ENCODE data around the gene HSD11B2.

GRCh38 chr16:67386861-67387455 lies 44.0 kb upstream of the HSD11B2 start:
- no peak for TF ChIP-seq FOXK2 (IDR thresholded peaks at IDR 0.05)
- TF ChIP-seq SP1 (IDR thresholded peaks at IDR 0.05), result no peak
- TF ChIP-seq ARNT (IDR thresholded peaks at IDR 0.05), result no peak
- no peak for TF ChIP-seq NFRKB (IDR thresholded peaks at IDR 0.05)
- TF ChIP-seq ELF4 (IDR thresholded peaks at IDR 0.05), result no peak
- no peak for TF ChIP-seq CTBP1 (IDR thresholded peaks at IDR 0.05; ENCODE audit: borderline replicate concordance)
- TF ChIP-seq FOXA1 (IDR thresholded peaks at IDR 0.05), result no peak
- TF ChIP-seq BHLHE40 (IDR thresholded peaks at IDR 0.05; ENCODE audit: borderline replicate concordance), result no peak
- TF ChIP-seq L3MBTL2 (conservative IDR thresholded peaks at IDR 0.05), result no peak
- TF ChIP-seq FOXM1 (IDR thresholded peaks at IDR 0.05; ENCODE audit: borderline replicate concordance), result no peak
- no peak for TF ChIP-seq ZNF384 (IDR thresholded peaks at IDR 0.05)
- TF ChIP-seq TARDBP (IDR thresholded peaks at IDR 0.05), result no peak

All from HEK293T (cell line).